HG02588 (cell line): ENCODE data around the gene HOXD10.

Source experiments
- ATAC-seq: cut with Tn5 transposase; IDR thresholded peaks from one replicate; pipeline ENCODE4 v1.9.1; 2021; ENCODE audit warnings: mild to moderate bottlenecking, moderate library complexity; ENCODE audit not compliant: unreplicated experiment

The HOXD10 gene

GRCh38 chr2:176115883-176116813, at the start of gene HOXD10:
Gene HOXD10 (plus strand): TSS chr2:176116778. CDS start chr2:176116834, 56 bp downstream.
- ATAC-seq, result no peak

GRCh38 chr2:176067589-176068418, 48.8 kb upstream of the HOXD10 start:
- ATAC-seq, result no peak

- ATAC-seq, result no peak
Measured at GRCh38 chr2:176068419-176068832, 48.2 kb upstream of the HOXD10 start.

- ATAC-seq, result no peak
Measured at GRCh38 chr2:176071330-176072291, 45.0 kb upstream of the HOXD10 start.

DNA sequence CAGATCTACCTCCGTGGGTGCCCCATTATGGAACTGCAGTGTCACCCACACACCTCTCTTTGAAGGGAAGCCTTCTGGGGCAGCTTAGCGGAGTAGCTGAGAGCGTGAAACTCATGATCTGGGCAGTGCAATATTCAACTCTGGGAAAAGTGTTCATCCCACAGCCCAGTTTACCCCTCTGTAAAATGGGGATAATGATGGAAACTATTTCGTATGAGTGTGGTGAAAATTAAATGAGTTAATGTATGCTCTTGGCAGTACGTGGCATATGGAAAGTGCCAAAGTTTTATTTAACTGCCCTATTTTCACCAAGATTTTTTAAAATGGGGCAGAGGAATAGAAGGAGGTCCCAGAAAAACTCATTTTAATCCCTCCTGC, 44.3 kb upstream of the HOXD10 start:
- no peak for ATAC-seq

DNA sequence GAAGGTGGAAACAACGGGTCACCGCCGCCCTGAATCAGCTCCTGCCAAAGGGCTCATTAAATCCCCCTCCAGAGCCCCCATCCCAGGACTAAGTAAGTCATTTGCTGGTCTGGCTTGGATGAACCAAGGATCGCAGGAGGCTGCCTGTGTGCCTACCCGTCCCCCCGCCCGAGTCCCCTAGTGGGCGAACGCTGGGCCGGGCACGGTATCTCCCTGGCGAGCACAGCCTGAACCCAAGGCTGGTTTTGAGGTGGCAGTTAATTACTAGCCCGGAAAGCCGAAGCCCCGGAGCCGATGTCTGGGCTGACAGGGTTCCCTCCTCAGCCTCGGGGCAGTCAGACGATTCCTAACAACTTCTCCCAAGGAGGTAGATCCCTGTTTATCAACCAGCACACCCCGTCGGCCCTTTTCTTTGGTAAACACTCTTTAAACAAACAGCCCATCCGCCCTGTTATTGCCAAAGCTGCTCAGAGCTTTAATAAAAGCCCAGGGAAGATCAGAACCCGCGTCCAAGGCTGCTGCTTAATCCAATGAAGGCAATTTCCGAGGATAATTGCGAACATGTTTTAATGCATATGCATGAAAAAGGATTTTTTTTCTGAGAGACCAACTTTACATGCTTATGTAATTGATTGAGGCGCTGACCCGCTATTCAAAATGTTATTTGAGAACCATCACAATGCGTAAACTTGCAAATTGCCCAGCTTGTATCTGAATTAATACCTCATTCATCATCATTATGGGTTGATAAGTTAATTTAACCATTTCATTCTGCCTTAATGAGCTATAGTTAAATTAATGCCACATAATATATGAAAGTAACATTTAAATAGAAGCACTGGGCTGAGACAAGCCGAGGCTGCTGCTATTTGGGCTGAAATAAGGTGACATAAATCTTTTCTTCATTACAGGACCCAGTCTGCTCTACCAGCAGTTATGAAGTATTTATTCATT, 43.4 kb upstream of the HOXD10 start:
- no peak for ATAC-seq

DNA sequence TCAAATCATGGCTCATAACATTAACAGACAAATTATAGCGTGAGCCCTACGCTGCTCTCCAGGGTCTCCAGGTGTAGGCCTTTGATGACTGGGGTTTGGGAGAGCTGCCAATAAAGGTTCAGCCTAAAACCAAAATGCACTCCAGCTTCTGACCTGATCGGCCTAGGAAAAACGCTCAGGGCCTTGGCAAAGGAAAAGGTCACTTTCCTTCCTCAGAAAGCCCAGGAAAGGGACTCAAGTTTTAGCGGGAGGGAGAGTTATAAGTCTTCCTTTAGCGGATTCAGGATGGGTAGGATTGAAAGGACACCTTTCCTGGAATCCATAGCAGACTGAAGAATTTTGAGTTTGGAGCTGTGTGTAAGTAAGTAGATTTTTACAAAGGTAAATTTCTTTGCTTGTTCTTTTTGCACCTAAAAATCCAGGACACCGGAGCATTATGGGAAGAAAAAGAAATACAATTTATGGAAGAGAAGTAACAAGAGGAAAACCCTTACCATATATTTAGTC, 41.6 kb upstream of the HOXD10 start:
- no peak for ATAC-seq

- no peak for ATAC-seq
Measured at GRCh38 chr2:176075481-176075880, 41.1 kb upstream of the HOXD10 start.

- no peak for ATAC-seq
Measured at GRCh38 chr2:176076063-176076462, 40.5 kb upstream of the HOXD10 start.

DNA sequence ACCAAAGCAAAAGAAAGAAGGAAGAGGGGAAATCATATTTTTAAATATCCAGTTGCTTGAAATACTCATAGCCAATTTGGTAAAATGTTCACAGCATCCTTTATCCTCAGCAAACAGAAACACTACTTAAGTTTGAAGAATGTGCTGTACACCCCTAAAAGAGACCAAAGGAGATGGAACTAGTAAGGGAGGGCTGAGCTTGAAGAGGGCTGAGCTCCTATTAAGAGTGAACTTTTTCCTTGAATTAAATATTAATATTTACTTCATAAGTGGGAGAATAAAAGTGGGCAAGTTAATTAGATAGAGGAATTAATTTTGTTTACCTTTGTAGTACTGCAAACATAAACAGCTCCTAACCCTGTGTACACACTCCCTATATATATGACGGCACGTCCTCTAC, 39.8 kb upstream of the HOXD10 start:
- ATAC-seq, result no peak

DNA sequence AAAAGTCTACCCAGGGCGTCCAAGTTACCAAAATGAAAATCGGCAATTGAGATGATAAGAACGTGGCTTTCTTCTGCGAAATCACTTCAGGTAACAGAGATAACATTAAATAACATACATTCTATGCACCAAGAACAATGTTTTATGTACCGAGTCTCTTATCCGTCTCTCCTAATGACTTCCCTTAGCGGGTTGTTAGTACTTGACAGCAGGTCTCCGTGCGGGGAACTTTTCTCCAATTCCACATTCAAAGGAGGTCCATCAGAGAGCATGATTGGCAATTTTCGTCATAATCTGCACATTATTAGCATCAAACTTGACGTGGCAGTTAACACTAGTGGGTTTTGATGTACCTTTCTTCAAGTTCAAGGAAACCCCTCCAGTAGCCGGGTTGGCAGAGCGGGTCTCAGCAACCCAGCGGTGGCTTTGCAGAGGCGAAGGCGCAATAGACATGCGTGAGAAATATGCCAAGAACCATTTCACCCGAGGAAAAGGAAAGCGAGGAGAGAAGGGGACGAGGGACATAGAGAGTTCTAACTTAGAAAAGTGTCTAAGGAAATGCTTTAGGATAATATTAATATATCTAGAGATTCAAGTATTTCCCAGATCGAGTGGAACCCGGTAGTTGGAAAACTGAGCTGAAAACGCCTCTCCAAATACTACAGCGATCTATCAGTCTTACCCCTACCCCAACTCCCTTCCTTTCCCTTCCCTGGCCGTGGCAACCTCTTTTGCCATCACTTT, 37.9 kb upstream of the HOXD10 start:
- no peak for ATAC-seq

- no peak for ATAC-seq
Measured at GRCh38 chr2:176079285-176079830, 37.2 kb upstream of the HOXD10 start.

GRCh38 chr2:176079831-176080539, 36.6 kb upstream of the HOXD10 start:
- ATAC-seq, result no peak

DNA sequence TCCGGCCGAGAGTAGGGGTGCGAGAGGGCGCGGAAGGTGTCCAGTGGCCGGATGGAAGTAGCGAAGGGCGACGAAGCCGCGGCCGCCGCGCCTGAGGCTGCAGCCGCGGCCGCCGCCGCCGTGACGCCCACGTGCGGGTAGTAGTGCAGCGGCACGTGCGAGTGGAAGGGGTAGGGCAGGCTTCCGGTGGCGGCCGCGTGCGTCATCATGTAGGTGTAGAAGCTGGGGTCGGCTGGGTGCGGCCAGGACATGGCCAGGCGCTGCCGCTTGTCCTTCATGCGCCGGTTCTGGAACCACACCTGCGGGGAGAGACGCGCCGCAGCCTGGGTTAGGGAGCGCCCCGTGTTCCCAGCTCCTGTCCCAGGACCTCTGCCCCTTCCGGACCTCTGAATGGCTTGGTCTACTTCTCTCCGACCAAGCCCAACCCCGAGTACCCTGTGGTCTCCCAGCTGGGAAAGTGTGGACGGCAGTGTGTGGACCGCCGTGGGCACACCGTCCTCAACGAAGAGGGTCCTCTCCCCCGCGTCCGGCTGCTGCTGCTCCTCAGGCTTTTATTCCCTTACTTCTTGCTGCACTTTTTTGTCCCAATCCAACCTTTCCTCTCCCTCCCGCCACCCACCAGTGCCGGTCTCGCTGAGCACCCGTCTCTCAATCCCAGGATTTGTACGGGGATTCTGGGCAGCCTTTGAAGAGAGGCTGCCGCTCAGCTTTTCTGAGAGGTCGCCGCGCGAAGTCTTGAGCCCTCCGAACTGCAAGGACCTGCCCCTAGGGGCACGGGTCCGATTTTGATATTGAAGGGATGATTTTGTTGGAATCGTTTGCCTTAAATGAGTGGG, 35.8 kb upstream of the HOXD10 start:
- ATAC-seq, result no peak

DNA sequence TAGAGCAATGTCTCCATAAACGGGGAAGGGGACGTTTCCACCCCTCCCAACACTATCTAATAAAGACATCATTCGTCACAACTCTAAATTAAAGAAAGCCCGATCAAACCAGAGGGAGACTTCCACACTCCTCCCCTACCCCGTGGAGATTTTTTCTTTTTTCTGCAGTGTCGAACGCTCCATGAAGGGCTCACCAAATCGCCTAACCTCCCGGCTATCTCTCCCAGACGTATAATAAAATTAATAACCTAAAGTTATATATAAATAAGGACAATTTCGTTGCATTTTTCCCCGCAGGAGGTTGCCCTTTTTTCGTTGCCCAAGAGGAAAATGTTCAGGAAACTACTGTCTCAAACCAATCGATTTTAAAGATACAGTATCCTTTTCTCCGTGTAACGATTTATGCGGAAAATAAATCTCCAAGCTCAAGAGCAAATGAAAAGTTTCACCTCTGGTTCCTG, 35.2 kb upstream of the HOXD10 start:
- ATAC-seq, result no peak

DNA sequence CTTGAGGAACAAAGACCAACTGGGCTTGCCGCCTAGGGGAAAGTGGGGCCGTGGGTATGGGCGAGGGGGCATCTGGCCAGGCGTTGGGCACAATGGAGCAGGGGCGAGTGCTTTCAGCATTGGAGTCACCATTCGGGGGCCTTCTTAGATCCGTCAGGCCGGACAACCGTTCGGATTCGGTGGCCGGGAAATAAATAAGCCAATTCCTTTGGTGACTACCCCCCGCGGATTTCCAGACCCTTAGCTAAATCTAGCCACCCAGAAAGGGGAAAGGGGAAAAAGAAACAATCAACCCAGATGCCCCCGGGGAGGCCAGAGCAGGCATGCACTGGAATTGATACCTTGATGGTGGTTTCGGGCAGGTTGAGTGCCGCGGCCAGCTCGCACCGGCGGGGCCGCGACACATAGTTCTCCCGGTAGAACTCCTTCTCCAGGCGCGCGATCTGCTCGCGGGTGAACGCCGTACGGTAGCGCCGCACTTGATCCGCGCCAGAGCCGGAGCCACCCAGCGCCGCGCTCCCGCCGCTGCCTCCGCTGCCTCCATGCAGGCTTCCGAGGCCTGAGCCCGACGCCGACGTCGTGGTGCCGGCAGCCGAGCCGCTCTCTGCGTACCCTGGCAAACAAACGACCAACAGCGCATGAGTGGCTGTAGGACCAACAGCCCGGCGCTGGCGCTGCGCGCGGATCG, 34.6 kb upstream of the HOXD10 start:
- no peak for ATAC-seq
